GM12878 (cell line): ENCODE measurements around the gene KCND2. TPM values are rescaled to one million over a fixed set of nuclear protein-coding genes. Genes with fewer than 3 reads are reported as not detected.

ENCODE experiments used
- ATAC-seq: fragments of 200-7000 bp; cut with Tn5 transposase; 3 replicates; pipeline ENCODE4 v1.9.1; 2020; ENCODE audit warnings: mild to moderate bottlenecking, moderate library complexity
- BruUV-seq: library from RNA; stranded (reverse); fragments of 400-500 nt; replicated peaks from 2 replicates; lab custom pipeline; 2021; lab: Mats Ljungman, UMichigan
- CTCF ChIA-PET: fragments of 300-600 bp; sonication (Branson Sonifier 250); formaldehyde crosslinking; extraction: SDS; loops from one replicate; lab custom pipeline; 2021; ENCODE audit warnings: inconsistent platforms; lab: Yijun Ruan, JAX
- POLR2A ChIA-PET: fragments of 350-600 bp; formaldehyde crosslinking; extraction: SDS; loops from one replicate; lab custom pipeline; 2021; ENCODE audit warnings: inconsistent platforms; lab: Charles Lee
- RAD21 ChIA-PET: fragments of 300-600 bp; sonication (Branson Sonifier 250); formaldehyde crosslinking; loops from one replicate; lab custom pipeline; 2023; ENCODE audit warnings: antibody characterized with exemption; ENCODE audit not compliant: unreplicated experiment; lab: Charles Lee
- SMC1A ChIA-PET: fragments of 300-600 bp; sonication (Branson Sonifier 250); formaldehyde crosslinking; loops from one replicate; lab custom pipeline; 2023; ENCODE audit not compliant: unreplicated experiment, uncharacterized antibody; lab: Charles Lee
- DNase-seq: peaks from one replicate; pipeline ENCODE4 v3.0.0-alpha.2; 2011; ENCODE audit warnings: low read depth, low spot score
- FAIRE-seq: peaks from 3 replicates; lab custom pipeline; 2011; peaks lifted over from hg19 to GRCh38; lab: Jason Lieb, UNC
- H2AFZ ChIP-seq: 2 replicates; pipeline ENCODE4 v1.6.0; 2011; ENCODE audit warnings: low read depth, low read length, control low read depth; ENCODE audit not compliant: control insufficient read depth
- H3K27ac ChIP-seq: 2 replicates; pipeline ENCODE4 v1.5.1; 2011; ENCODE audit warnings: control low read depth; ENCODE audit not compliant: control insufficient read depth, insufficient read depth
- H3K27me3 ChIP-seq, 2 experiments: replicated peaks in 1 of 2; 2 replicates each; pipeline versions ENCODE4 v1.6.0 to v1.6.1; 2011; ENCODE audit warnings: low read length in 1 of 2; ENCODE audit not compliant: control insufficient read depth in 2 of 2, insufficient read depth in 2 of 2
- H3K36me3 ChIP-seq, 2 experiments: 2 replicates each; pipeline ENCODE4 v1.5.1; 2011; ENCODE audit warnings: low read length in 1 of 2; ENCODE audit not compliant: control insufficient read depth in 2 of 2, insufficient read depth in 2 of 2
- H3K4me1 ChIP-seq: 2 replicates; pipeline ENCODE4 v1.6.1; 2011; ENCODE audit warnings: mild to moderate bottlenecking, low read length, moderate library complexity, mixed read lengths; ENCODE audit not compliant: control insufficient read depth, insufficient read depth
- H3K4me2 ChIP-seq: 2 replicates; pipeline ENCODE4 v1.6.0; 2011; ENCODE audit warnings: control low read depth; ENCODE audit not compliant: control insufficient read depth, insufficient read depth
- H3K4me3 ChIP-seq: fragments of 200-600 bp; sonication (generic); 2 replicates; pipeline ENCODE4 v1.5.1; 2016
- H3K79me2 ChIP-seq: 2 replicates; pipeline ENCODE4 v1.6.0; 2011; ENCODE audit warnings: low read length; ENCODE audit not compliant: control insufficient read depth, insufficient read depth
- H3K9ac ChIP-seq: 2 replicates; pipeline ENCODE4 v1.8.0; 2011; ENCODE audit warnings: low read length, control low read depth, mixed read lengths; ENCODE audit not compliant: control insufficient read depth, insufficient read depth
- H3K9me3 ChIP-seq: replicated peaks from 3 replicates; pipeline ENCODE4 v1.5.1; 2011; ENCODE audit warnings: mild to moderate bottlenecking, low read length; ENCODE audit not compliant: control insufficient read depth, insufficient read depth
- H4K20me1 ChIP-seq: 2 replicates; pipeline ENCODE4 v1.6.0; 2011; ENCODE audit not compliant: control insufficient read depth, insufficient read depth
- BCL11A ChIP-seq: IDR thresholded peaks from 2 replicates; pipeline ENCODE4 v1.6.1; 2011; ENCODE audit warnings: low read depth, low read length
- CHD1 ChIP-seq: IDR thresholded peaks from 2 replicates; pipeline ENCODE4 v1.6.1; 2012; ENCODE audit warnings: low read depth, low read length, improper control_type of control experiment
- HSF1 ChIP-seq: fragments of 150-350 bp; IDR thresholded peaks from 2 replicates; pipeline ENCODE4 v1.6.1; 2014; ENCODE audit warnings: mild to moderate bottlenecking, low read depth, low read length
- MEF2B ChIP-seq: fragments of 450-650 bp; IDR thresholded peaks from 2 replicates; pipeline ENCODE4 v1.6.1; 2018; ENCODE audit warnings: mild to moderate bottlenecking, moderate library complexity; ENCODE audit not compliant: partially characterized antibody, poor library complexity, severe bottlenecking
- MXI1 ChIP-seq: fragments of 150-350 bp; IDR thresholded peaks from 2 replicates; pipeline ENCODE4 v1.6.1; 2011; ENCODE audit warnings: low read depth, mild to moderate bottlenecking, inconsistent platforms, low read length, improper control_type of control experiment
- MYB ChIP-seq: fragments of 150-350 bp; IDR thresholded peaks from 2 replicates; pipeline ENCODE4 v1.6.1; 2014; ENCODE audit warnings: mild to moderate bottlenecking, low read depth, low read length, borderline replicate concordance
- RCOR1 ChIP-seq: conservative IDR thresholded peaks from 2 replicates; pipeline ENCODE4 v1.6.1; 2012; ENCODE audit warnings: low read depth, low read length, improper control_type of control experiment
- RFX5 ChIP-seq: IDR thresholded peaks from 2 replicates; pipeline ENCODE4 v1.6.1; 2011; ENCODE audit warnings: low read depth, low read length, improper control_type of control experiment
- TCF7 ChIP-seq: IDR thresholded peaks from 2 replicates; pipeline ENCODE4 v1.6.1; 2014; ENCODE audit warnings: antibody characterized with exemption, borderline replicate concordance
- YY1 ChIP-seq: IDR thresholded peaks from 2 replicates; pipeline ENCODE4 v1.6.1; 2011; ENCODE audit warnings: low read depth, mild to moderate bottlenecking, low read length
- WGBS: methylation state at CpG from one replicate; pipeline ENCODE4 v1.1.6; 2016; ENCODE audit warnings: low lambda C conversion rate; ENCODE audit not compliant: insufficient replicate concordance, insufficient coverage; ENCODE audit errors: missing lambda C conversion rate; 5-methylcytosine and 5-hydroxymethylcytosine counted together
- in situ Hi-C: fragments of 300-500 bp; cut with MboI; formaldehyde crosslinking; loops from 9 replicates; pipeline ENCODE4 v1.14.3; 2018; ENCODE audit warnings: mixed read lengths
- intact Hi-C: fragments of 100-400 bp; cut with micrococcal nuclease; formaldehyde crosslinking; loops from one replicate; pipeline ENCODE4 v1.14.2; 2022; ENCODE audit not compliant: unreplicated experiment
- polyA plus RNA-seq, 11 experiments: library from polyadenylated mRNA; depleted of rRNA in 4 of 11; unstranded in 6 of 11; stranded (reverse) in 5 of 11; fragments of >200 nt; fragmentation: Nextera tagmentation in 4 of 11; fragmentation: Illumina TruSeq in 1 of 11; extraction: Ambion mirVana in 4 of 11; extraction: Trizol in 1 of 11; gene quantifications; 1 replicate in 1 of 11; 2 replicates in 10 of 11; pipeline versions ENCODE4 v1.2.1 to v1.2.3, GENCODE V29; 2011 to 2016; ENCODE audit warnings: inconsistent platforms in 2 of 11, missing spikeins in 2 of 11, low read depth in 1 of 11
- total RNA-seq, 4 experiments: library from RNA; depleted of rRNA in 3 of 4; stranded (reverse); fragments of >200 nt in 3 of 4; fragmentation: Illumina TruSeq in 1 of 4; extraction: Trizol in 1 of 4; gene quantifications; 2 replicates each; pipeline versions ENCODE4 v1.2.1 to v1.2.3, GENCODE V29; 2013 to 2021

KCND2 gene
- total and polyA plus RNA-seq, 10 of the 15 experiments (the other 5 are each of a cell fraction or from before 2014, with no cell fraction given): 3.6 to 22.3 (median 6.3) TPM

GRCh38 chr7:120680985-120681384 is 408.0 kb downstream of the KCND2 start:
- Histone ChIP-seq H2AFZ (no peak overlapping the region), H3K27ac (no peak overlapping the region), H3K4me3 (no peak overlapping the region), H3K9me3 (no peaks in the 10 kb centered on the region), H4K20me1 (no peaks in the 10 kb centered on the region), H3K4me2 (no peak overlapping the region)
- POLR2A ChIA-PET: no interaction called here
- 43% methylated on average over 1 of the region's 1 CpG for WGBS
- in situ Hi-C loops: no loop called here
- CTCF ChIA-PET: interaction anchor here (0.7 kb wide), 1 partner anchor 10 kb away, joined by 3 read pairs; no protein-coding TSS in a partner anchor
- SMC1A ChIA-PET: no interaction called here
- FAIRE-seq: no peak
- TF ChIP-seq MXI1 (no peak), MEF2B (no peak), HSF1 (no peak), TCF7 (no peak), YY1 (no peak), RFX5 (no peak), BCL11A (no peak), CHD1 (no peak), MYB (no peak), RCOR1 (no peak)
- TF ChIP-seq, all 136 proteins: peak for 0
- DNase-seq (no peak), ATAC-seq (no peak)
- RAD21 ChIA-PET: no interaction called here
- no TSS peak for BruUV-seq
- Histone ChIP-seq H3K4me1 (no peaks in the 10 kb centered on the region), H3K36me3 (no peaks in the 10 kb centered on the region), H3K9ac (no peak overlapping the region), H3K27me3 (no peaks in the 10 kb centered on the region), H3K79me2 (no peaks in the 10 kb centered on the region)
- intact Hi-C loops: no loop called here
